ENCODE measurements around the gene SIRT5.

The SIRT5 gene

DNA sequence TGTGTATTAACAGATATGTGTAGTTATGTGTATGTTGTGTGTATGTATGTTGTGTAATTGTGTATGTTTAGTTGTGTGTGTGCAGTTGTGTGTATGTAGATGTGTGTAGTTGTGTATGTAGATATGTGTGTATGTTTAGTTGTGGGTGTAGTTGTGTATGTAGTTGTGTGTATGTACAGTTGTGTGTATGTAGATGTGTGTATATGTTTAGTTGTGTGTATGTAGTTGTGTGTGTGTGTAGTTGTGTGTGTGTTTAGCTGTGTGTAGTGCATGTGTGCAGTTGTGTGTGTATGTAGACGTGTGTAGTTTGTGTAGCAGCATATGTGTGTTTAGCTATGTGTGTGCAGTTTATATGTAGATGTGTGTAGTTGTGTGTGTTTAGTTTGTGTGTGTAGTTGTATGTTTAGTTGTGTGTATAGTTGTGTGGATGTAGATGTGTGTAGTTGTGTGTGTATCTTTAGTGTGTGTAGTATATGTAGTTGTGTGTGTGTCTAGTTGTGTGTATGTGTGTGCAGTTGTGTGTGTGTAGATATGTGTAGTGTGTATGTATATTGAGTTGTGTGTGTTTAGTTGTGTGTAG is 16.3 kb downstream of the SIRT5 start:
- DNase-seq = no peak

- DNase-seq = no peak
Observed at GRCh38 chr6:13591205-13591921, 17.0 kb downstream of the SIRT5 start.

DNA sequence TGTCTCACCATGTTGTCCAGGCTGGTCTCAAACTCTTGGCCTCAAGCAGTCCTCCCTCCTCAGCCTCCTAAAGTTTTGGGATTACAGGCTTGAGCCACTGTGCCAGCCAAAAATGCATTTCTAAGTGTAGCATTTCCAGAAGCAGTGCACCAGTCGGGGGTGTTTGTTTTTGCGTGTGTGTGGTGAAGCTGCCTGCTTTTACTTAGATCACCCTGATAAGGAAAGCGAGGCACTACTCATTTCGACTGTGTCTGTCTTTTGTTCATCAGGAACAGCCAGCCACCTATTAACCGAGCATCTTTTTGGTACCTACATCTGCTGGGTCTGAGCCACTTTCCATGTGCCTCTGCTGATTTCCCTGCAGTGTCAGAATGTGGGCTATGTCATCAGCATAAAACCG is 18.7 kb downstream of the SIRT5 start:
- no peak for DNase-seq

DNA sequence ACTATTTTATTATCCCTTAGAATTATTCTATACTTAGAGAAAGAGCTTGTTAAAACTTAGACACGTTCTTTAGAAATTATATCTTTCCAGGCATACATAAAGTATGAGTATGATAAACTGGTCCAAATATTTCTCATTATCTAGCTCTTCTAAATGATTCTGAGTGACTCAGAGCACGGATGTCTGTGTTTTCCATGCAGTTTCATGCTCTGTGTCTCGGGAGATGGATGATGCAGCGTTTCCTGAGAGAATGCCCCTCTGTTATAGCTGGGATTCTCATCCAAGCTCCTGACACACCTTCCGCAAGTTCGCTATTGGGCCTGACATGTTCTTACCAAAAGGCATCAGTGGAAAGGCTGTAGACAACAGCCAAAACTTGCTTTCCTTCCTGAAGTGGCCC is 19.3 kb downstream of the SIRT5 start:
- DNase-seq = no peak

DNA sequence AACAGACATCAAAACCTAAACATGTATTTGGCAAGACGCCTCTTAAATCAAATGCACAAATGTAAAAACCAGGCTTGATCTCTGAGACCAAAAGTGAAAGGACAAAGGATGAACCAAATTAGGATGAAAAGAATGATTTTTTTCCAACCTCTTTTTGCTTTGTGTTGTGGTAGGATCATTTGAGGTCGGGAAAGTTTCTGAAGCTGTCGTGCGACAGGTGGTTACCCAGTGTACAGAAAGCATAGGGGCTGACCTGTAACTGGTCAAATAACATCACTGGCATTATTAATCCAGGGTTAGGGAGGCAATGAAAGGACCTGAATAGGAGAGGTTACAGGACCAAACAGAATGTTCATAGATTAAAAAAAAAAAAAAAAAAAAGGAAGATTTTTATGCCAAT is 22.7 kb downstream of the SIRT5 start:
- DNase-seq = no peak

DNA sequence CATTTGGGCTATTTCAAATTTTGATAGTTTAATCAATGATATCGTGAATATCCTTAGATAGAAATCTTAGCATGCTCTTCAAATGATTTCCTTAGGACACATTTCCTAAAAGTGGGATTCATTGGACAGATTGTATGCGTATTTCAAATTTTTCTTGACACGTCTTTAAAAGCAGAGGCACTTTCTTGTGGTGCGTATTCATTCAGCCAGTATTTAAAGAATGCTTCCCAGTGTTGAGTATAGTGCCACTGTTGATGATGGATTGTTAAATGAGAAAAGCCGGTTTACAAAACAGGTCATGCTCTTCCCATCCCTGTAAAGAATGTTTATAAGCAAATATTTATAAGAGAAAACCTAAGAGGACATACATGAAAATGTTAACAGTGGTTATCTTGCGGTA is 25.6 kb downstream of the SIRT5 start:
- no peak for DNase-seq

- DNase-seq = no peak
Observed at GRCh38 chr6:13604135-13604534, 29.7 kb downstream of the SIRT5 start.

DNA sequence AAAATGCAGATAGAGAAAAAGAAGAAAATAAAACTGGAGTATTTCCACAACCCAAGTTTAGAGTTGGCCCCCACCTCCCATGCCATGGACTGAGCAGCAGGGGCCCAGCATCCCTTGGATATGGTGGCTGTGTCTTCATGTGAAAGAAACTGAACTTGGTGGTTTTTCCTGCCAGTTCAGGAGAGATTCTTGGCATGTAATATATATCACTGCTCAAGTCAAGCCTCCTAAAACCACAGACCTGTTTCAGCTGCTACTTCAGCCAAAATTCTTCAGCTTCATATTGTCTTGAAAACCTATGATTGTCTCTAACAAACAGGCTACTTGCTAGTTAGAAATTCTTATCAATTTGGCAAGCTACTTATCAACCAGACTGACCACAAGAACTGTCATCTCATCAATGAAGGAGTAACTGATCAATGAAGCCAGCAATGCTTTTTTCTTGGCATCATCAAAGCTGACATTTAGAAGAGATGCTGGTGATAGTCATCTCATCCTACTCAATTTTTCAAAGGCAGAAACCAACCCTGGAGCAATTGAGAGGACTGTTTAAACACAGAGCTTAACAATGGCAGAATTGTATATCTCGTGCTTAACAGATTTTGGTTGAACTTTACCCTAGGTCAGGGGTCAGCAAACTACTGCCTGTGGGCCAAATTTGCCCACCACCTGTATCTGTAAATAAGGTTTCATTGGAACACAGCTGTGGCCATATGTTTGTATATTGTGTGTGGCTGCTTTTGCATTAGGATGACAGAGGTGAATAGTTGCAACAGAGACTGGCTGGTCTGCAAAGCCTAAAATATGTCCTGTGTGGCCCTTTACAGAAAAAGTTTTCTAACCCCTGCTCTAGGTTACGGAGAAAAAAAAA is 30.4 kb downstream of the SIRT5 start:
- DNase-seq = no peak

- DNase-seq = no peak
Observed at GRCh38 chr6:13605634-13606033, 31.2 kb downstream of the SIRT5 start.

- DNase-seq = no peak
Observed at GRCh38 chr6:13611715-13612114, 37.3 kb downstream of the SIRT5 start.

GRCh38 chr6:13613029-13613594 is 38.7 kb downstream of the SIRT5 start:
- DNase-seq = no peak

DNA sequence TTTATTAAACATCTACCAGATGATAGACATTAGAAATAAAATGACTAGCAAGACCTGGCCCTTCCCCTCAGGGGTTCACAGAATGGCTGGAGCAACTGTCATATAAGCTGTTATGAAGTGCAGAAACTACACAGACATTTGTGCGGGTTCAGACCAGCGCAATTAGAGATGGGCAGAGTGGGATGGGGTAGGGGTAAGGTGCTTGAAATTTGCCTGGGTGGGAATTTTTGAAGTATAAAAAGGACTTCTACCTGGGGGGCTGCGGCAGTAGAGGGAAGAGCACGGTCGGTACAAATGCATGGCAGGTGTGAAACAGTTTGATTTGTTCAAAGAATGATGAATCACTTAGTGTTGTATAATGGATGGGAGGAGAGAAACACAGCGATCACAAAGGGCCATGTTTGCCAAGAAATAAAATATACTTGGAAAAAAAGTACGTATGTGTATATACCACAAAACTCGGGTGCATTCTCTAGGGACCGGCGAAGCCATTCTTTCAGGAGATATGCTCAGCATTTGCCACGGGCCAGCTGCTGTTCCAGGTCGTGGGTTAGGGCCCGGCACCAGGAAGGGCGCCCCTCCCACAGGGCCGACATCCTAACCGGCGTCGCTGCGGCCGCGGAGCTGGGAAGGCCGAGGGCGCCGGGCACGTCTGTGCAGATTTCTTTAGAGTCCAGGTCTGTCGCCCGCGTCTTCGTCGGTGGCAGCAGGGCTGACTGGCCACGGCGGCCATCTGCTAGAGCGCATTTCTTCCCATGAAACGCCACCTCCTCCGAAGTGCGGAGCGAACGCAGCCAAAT is 39.9 kb downstream of the SIRT5 start:
- no peak for DNase-seq

DNA sequence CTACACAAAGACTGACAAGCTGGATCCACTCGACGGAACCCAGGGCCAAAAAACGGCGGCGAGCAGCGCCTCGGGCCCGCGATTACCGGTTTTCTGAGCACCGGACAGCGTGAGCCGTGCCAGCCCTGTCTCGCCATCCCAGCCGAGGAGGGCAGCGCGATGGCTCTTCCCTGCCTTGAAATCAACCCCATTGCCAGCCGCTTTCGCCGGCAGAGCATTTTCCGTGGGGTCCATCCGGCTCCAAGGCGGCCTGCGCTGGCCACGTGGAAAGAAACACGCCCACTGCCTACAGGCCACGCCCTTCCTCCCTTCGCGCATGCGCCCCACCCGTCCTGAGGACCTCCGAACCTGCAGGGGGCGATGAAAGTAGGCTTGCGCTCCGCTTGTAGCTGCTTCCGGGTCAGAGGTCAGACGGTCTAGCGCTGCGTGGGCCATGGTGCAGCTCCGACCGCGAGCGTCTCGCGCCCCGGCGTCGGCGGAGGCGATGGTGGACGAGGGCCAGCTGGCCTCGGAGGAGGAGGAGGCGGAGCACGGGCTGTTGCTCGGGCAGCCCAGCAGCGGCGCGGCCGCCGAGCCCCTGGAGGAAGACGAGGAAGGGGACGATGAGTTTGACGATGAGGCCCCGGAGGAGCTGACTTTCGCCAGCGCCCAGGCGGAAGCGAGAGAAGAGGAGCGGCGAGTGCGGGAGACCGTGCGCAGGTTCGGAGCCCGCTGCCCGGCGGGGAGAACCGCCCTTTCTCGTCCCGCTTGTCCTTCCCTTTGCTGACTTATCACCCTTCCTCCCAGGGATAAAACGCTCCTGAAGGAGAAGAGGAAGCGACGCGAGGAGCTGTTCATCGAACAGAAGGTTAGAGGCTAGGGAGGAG is 40.8 kb downstream of the SIRT5 start, which contains the start of gene NOL7:
TSS of gene NOL7 (plus strand) at position 410 of the 866 bp plus-strand sequence. CDS start at position 434, 24 bp downstream.
- DNase-seq = peak; percentile 87

DNA sequence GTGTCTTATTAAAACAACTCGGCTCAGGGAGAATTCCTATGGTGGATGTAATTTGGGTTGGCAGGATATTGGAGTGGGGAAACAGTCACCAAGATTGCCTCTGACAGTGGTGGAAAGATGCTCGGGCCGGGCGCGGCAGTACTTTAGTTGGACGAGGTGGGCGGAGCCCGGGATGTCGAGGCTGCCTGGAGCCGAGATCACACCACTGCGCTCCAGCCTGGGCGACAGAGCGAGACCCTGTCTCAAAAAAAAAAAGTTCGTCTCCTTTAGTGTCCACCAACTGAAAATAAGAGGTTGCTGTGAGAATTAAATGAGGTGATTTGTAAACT is 41.4 kb downstream of the SIRT5 start:
- DNase-seq = no peak

DNA sequence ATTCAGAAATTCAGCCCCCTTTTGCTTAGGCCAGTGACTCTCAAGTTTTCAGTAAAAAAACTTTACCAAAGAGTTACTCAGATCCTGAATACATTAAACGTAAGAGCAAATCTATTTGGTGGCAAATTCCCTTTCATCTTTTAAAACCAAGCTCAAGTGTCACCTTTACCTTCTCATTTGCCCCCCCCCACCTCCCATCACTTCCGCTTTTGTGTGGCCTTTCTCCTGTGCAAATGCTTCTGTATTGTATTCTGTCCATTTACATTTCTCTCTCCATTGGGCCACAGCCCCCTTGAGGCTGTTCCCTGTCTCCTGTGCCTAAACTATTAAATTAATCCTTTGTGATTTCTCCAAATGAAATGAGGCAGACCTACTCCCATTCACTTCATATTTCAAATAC is 42.7 kb downstream of the SIRT5 start:
- DNase-seq = no peak

- DNase-seq = no peak
Observed at GRCh38 chr6:13624871-13625288, 50.5 kb downstream of the SIRT5 start.

- no peak for DNase-seq
Observed at GRCh38 chr6:13629459-13630116, 55.2 kb downstream of the SIRT5 start.

DNA sequence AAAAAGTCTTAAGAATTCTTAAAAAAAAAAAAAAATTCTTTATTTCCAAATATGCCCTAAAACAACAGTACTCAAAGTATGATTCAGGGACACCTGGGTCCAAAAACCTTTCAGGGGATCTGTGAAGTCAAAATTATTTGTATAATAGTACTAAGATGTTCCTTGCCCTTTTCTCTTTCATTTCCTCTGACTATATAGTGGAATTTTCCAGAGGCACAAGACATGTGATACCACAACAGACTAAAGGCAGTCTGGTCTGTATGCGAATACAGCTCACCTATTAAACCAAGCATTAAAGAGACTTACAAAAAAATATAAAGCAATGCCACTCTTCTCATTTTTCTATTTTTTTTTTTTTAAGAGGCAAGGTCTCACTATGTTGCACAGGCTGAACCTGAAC is 56.1 kb downstream of the SIRT5 start:
- DNase-seq = no peak

DNA sequence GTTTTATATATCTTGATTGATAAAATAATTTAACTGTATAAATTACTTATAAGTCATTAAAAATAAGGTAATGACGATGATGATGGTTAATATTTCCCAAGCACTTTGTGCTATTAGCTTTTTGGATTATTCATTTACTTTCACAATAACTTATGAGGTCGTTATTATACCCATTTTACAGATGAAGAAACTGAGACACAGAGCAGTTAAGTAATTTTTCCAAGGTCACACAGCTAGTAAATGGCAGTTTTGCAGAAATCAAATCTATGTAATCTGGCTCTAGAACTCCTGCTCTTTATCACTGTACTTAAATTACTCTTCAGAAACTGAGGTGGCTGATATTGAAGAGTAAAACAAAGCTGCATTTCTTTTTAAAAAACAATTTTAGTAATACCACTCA is 58.9 kb downstream of the SIRT5 start:
- DNase-seq = no peak

DNA sequence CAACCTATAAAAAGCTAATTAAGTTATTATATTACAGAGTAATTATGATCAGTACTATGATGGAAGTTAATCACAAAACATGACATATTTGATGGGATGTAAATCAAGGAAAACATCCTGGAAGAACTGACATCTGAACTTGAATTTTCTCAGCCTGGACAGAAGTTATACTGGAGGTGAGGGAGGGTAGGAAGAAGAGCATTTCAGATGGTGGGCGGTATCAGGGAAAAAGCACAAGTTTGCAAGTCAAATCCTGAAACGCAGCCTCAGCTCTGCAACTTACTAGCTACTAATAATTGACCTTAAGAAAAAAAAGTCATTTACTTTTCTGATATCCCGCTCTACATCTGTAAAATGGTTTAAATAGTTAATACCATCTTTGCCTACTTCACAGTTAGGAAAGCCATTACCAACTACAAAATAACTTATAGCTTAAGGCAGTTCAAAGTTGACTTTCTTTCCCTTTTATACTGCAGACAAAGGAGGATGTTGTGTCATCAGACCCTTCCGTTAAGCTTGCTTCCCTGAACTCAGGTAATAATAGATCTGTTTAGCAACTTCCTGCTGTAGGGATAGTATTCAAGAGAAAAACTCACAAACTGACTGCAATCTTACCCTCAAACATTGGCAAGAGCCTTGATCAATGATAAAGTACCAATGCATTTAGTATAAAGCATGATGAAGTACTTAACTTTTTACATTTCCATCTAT is 61.7 kb downstream of the SIRT5 start:
- no peak for DNase-seq

GRCh38 chr6:13638014-13638413 is 63.6 kb downstream of the SIRT5 start:
- DNase-seq = no peak

All from NCI-H345 (cell line).